Smooth muscle cell (in vitro differentiated cells): ENCODE results near the gene CNTLN. TPM values are rescaled to one million over a fixed set of nuclear protein-coding genes. Genes with fewer than 3 reads are reported as not detected.
"Not testable (repeated sequence)": the region's sequence is repeated elsewhere in the genome, so short reads cannot be mapped to it uniquely, and the experiment has no call there.

Source experiments
- DNase-seq: peaks from one replicate; lab custom pipeline; 2025; ENCODE audit not compliant: unreplicated experiment; lab: John Stamatoyannopoulos, UW
- H2AFZ ChIP-seq: fragments of 200-600 bp; sonication (generic); 2 replicates; pipeline ENCODE4 v1.6.0; 2016; ENCODE audit warnings: antibody characterized with exemption, low read depth, mild to moderate bottlenecking
- H3F3A ChIP-seq: fragments of 200-600 bp; sonication (generic); 2 replicates; pipeline ENCODE4 v1.6.0; 2017; ENCODE audit warnings: antibody characterized with exemption, low read depth
- H3K27ac ChIP-seq: fragments of 200-600 bp; sonication (generic); 2 replicates; pipeline ENCODE4 v1.5.1; 2016; ENCODE audit warnings: low read depth, mild to moderate bottlenecking
- H3K27me3 ChIP-seq: fragments of 200-600 bp; sonication (generic); 2 replicates; pipeline ENCODE4 v1.6.1; 2016; ENCODE audit warnings: low read depth, mild to moderate bottlenecking
- H3K36me3 ChIP-seq: fragments of 200-600 bp; sonication (generic); 2 replicates; pipeline ENCODE4 v1.5.1; 2016; ENCODE audit warnings: low read depth
- H3K4me1 ChIP-seq: fragments of 200-600 bp; sonication (generic); 2 replicates; pipeline ENCODE4 v1.5.1; 2016; ENCODE audit warnings: low read depth
- H3K4me2 ChIP-seq: fragments of 200-600 bp; sonication (generic); 2 replicates; pipeline ENCODE4 v1.6.0; 2016; ENCODE audit warnings: mild to moderate bottlenecking
- H3K4me3 ChIP-seq: fragments of 200-600 bp; sonication (generic); 2 replicates; pipeline ENCODE4 v1.5.1; 2016; ENCODE audit warnings: mild to moderate bottlenecking
- H3K79me2 ChIP-seq: fragments of 200-600 bp; sonication (generic); 2 replicates; pipeline ENCODE4 v1.6.0; 2016; ENCODE audit warnings: low read depth, mild to moderate bottlenecking
- H3K9ac ChIP-seq: fragments of 200-600 bp; sonication (generic); 2 replicates; pipeline ENCODE4 v1.6.0; 2016; ENCODE audit warnings: low read depth
- H3K9me3 ChIP-seq: fragments of 200-600 bp; sonication (generic); replicated peaks from 2 replicates; pipeline ENCODE4 v1.5.1; 2016; ENCODE audit warnings: low read depth
- H4K20me1 ChIP-seq: fragments of 200-600 bp; sonication (generic); 2 replicates; pipeline ENCODE4 v1.6.0; 2016; ENCODE audit warnings: low read depth
- WGBS: methylation state at CpG from one replicate; pipeline ENCODE4 v1.1.7; 2016; ENCODE audit warnings: low lambda C conversion rate; 5-methylcytosine and 5-hydroxymethylcytosine counted together
- polyA plus RNA-seq: library from polyadenylated mRNA; unstranded; fragments of >200 nt; fragmentation: Nextera tagmentation; extraction: Ambion mirVana; gene quantifications from 2 replicates; pipeline ENCODE4 v1.2.1, GENCODE V29; 2016
- total RNA-seq: library from RNA; depleted of rRNA; stranded (reverse); fragments of >200 nt; gene quantifications from 2 replicates; pipeline ENCODE4 v1.2.3, GENCODE V29; 2014
- TF ChIP-seq, protein P1 (sequence below): fragments of 200-600 bp; sonication (generic); IDR thresholded peaks from 2 replicates; pipeline ENCODE4 v1.5.1; 2017; ENCODE audit warnings: borderline replicate concordance, mild to moderate bottlenecking, antibody characterized with exemption; ENCODE audit not compliant: insufficient read depth, poor library complexity, severe bottlenecking

CNTLN gene
- total and polyA plus RNA-seq, 2 experiments from 2014 or later = 5.7 to 9.0 TPM

DNA sequence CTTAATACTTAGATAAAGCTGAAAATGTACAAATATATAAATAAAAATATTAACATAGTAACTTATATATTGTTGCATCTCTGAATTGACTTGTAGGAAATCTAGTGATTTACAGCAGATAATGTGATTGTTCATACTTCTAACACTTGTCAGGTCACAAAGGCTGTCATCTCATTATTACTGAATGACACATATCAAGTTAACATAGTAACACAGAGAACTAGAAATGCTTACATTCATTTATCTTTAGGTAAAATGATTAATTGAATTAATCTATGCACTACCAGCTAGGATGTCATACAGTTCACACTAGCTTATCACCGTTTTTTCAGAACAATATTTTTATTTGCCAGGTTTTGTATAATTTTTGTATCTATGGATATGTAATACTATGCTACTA lies 254.2 kb downstream of the CNTLN start:
- Histone ChIP-seq H3K36me3 (no peaks in the 10 kb centered on the region), H3K79me2 (no peaks in the 10 kb centered on the region), H3K27ac (no peak overlapping the region), H3K4me1 (peaks cover 9% of the 10 kb centered on the region), H3K4me3 (no peak overlapping the region), H3K27me3 (no peaks in the 10 kb centered on the region), H3K9me3 (no peaks in the 10 kb centered on the region), H2AFZ (no peak overlapping the region), H3K9ac (no peak overlapping the region), H4K20me1 (no peaks in the 10 kb centered on the region), H3F3A (no peaks in the 10 kb centered on the region), H3K4me2 (no peak overlapping the region)
- WGBS = 50% methylated on average over 1 of the region's 1 CpG
- TF ChIP-seq, protein P1, sequence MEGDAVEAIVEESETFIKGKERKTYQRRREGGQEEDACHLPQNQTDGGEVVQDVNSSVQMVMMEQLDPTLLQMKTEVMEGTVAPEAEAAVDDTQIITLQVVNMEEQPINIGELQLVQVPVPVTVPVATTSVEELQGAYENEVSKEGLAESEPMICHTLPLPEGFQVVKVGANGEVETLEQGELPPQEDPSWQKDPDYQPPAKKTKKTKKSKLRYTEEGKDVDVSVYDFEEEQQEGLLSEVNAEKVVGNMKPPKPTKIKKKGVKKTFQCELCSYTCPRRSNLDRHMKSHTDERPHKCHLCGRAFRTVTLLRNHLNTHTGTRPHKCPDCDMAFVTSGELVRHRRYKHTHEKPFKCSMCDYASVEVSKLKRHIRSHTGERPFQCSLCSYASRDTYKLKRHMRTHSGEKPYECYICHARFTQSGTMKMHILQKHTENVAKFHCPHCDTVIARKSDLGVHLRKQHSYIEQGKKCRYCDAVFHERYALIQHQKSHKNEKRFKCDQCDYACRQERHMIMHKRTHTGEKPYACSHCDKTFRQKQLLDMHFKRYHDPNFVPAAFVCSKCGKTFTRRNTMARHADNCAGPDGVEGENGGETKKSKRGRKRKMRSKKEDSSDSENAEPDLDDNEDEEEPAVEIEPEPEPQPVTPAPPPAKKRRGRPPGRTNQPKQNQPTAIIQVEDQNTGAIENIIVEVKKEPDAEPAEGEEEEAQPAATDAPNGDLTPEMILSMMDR = no peak
- no peak for DNase-seq

DNA sequence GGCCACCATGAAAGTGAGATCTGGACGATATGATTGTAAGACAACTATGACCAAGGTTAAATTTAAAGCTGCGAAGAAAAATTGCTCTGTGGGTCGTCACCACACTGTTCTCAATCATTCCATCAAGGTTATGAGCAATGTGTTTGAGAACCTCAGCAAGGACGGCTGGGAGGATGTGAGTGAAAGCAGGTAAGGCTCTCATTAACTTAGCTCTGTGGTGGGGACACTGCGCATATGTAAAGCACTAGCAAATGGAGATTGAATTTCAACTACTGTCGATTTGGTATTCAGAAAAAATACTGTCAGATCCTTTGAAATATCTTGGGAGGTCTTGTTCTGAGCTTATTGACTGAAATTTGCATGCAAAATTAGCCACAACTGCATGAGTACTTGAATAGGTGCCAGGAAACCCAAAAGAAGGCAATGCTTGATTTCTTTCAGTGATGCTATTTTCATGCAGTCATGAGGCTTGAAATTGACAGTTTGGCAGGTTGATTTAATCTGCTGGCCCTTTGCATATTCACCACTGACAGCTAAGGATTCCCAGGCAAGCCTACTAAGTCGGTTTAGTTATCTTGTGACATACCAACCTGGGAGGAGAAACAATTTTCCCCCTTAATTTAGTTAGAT lies 260.2 kb downstream of the CNTLN start:
- Histone ChIP-seq H3K27ac (no peak overlapping the region), H3K79me2 (no peaks in the 10 kb centered on the region), H4K20me1 (no peaks in the 10 kb centered on the region), H3K9ac (no peak overlapping the region), H3K4me2 (no peak overlapping the region), H3F3A (no peaks in the 10 kb centered on the region), H3K36me3 (no peaks in the 10 kb centered on the region), H3K4me1 (no peaks in the 10 kb centered on the region), H2AFZ (no peak overlapping the region), H3K4me3 (no peak overlapping the region), H3K9me3 (no peaks in the 10 kb centered on the region), H3K27me3 (no peaks in the 10 kb centered on the region)
- DNase-seq = no peak
- WGBS = 55% methylated on average over 7 of the region's 7 CpGs
- TF ChIP-seq, protein P1 = no peak

DNA sequence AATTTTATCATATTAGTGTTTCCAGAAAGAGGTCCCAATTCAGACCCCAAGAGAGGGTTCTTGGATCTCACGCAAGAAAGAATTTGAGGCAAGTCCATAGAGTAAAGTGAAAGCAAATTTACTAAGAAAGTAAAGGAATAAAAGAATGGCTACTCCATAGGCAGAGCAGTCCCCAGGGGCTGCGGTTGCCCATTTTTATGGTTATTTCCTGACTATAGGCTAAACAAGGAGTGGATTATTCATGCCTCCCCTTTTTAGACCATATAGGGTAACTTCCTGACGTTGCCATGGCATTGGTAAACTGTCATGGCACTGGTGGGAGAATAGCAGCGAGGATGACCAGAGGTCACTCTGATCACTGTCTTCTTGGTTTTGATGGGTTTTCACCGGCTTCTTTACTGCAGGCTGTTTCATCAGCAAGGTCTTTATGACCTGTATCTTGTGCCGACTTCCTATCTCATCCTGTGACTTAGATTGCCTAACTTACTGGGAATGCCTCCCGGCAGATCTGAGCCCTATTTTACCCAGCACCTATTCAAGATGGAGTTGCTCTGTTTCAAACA lies 262.4 kb downstream of the CNTLN start:
- not testable (repeated sequence) for H3K9me3 ChIP-seq, H3K36me3 ChIP-seq, DNase-seq, H3K4me3 ChIP-seq, H3K27me3 ChIP-seq, H4K20me1 ChIP-seq, H3K4me1 ChIP-seq, H3K79me2 ChIP-seq, H3F3A ChIP-seq, H3K9ac ChIP-seq
- Histone ChIP-seq H2AFZ (peak overlapping the region; percentile 41), H3K27ac (peak overlapping the region; percentile 58), H3K4me2 (peak overlapping the region; percentile 66)
- WGBS = 42% methylated on average over 7 of the region's 7 CpGs

DNA sequence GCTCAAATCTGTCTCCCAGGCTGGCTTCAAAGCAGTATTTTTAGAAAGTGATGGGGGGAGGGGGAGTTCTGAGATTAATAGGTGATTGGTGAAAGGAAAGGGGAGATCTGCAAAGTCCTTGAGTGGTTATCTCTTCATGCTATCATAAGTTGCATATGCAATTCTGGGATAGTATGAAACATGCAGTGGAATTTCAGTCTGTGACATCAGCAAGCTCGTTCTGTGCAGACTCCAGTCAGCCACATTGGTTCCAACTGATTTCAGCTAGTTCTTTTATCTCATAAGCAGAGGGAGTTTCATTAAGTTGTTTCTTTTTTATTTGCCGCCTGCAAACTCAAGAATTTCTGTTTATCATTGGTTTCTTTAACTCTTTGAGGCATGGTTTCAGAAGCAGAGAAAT lies 263.5 kb downstream of the CNTLN start:
- DNase-seq = no peak
- Histone ChIP-seq H3K4me1 (no peaks in the 10 kb centered on the region), H3K4me3 (no peak overlapping the region), H3K27me3 (no peaks in the 10 kb centered on the region), H3K27ac (peak overlapping the region; percentile 58), H3K9me3 (no peaks in the 10 kb centered on the region), H3K79me2 (no peaks in the 10 kb centered on the region), H3K4me2 (peak overlapping the region; percentile 66), H3F3A (no peaks in the 10 kb centered on the region), H3K9ac (no peak overlapping the region), H4K20me1 (no peaks in the 10 kb centered on the region), H2AFZ (peak overlapping the region; percentile 11), H3K36me3 (no peaks in the 10 kb centered on the region)
- TF ChIP-seq, protein P1 = no peak
- WGBS = 27% methylated on average over 2 of the region's 2 CpGs
